Liver (tissue), 9 donors: Measurements from ENCODE around the gene CCNJ. TPM values are rescaled to one million over a fixed set of nuclear protein-coding genes. Genes with fewer than 3 reads are reported as not detected.

Source experiments
- DNase-seq: peaks from one replicate; pipeline ENCODE4 v3.0.0-alpha.2; 2017; ENCODE audit warnings: low spot score
- H3K27ac ChIP-seq, 2 donors: one replicate each; pipeline ENCODE4 v1.7.0; 2013; ENCODE audit warnings: inconsistent platforms in 2 of 2, low read length in 2 of 2, control low read depth in 1 of 2, low read depth in 1 of 2, mild to moderate bottlenecking in 1 of 2
- H3K27me3 ChIP-seq, 4 donors: one replicate each; pipeline versions ENCODE4 v1.6.1 to v1.7.0; 2013; ENCODE audit warnings: low read length in 3 of 4, inconsistent platforms in 1 of 4, mild to moderate bottlenecking in 1 of 4, moderate library complexity in 1 of 4; ENCODE audit not compliant: control insufficient read depth in 4 of 4, insufficient read depth in 4 of 4
- H3K36me3 ChIP-seq, 4 donors: one replicate each; pipeline versions ENCODE4 v1.6.1 to v1.7.0; 2013; ENCODE audit warnings: low read length in 3 of 4, mild to moderate bottlenecking in 3 of 4, low read depth in 1 of 4, moderate library complexity in 1 of 4; ENCODE audit not compliant: control insufficient read depth in 4 of 4, insufficient read depth in 3 of 4
- H3K4me1 ChIP-seq, 4 donors: one replicate each; pipeline versions ENCODE4 v1.6.1 to v1.7.0; 2013; ENCODE audit warnings: low read length in 3 of 4, mild to moderate bottlenecking in 3 of 4, moderate library complexity in 1 of 4; ENCODE audit not compliant: control insufficient read depth in 4 of 4, insufficient read depth in 4 of 4
- H3K4me3 ChIP-seq, 3 donors: one replicate each; pipeline versions ENCODE4 v1.6.1 to v1.7.0; 2013; ENCODE audit warnings: low read length in 3 of 3, control low read depth in 1 of 3, low read depth in 1 of 3, mild to moderate bottlenecking in 1 of 3
- H3K9ac ChIP-seq, 2 donors: one replicate each; pipeline ENCODE4 v1.7.0; 2013; ENCODE audit warnings: low read length in 2 of 2, mild to moderate bottlenecking in 2 of 2, moderate library complexity in 2 of 2, control low read depth in 1 of 2, low read depth in 1 of 2
- H3K9me3 ChIP-seq, 4 donors: one replicate each; pipeline versions ENCODE4 v1.6.1 to v1.7.0; 2013; ENCODE audit warnings: low read length in 3 of 4; ENCODE audit not compliant: control insufficient read depth in 4 of 4
- CTCF ChIP-seq: fragments of 150-350 bp; IDR thresholded peaks from 2 replicates; pipeline ENCODE4 v1.5.1; 2017; ENCODE audit warnings: improper control_type of control experiment, low read depth, low read length; ENCODE audit not compliant: missing input control
- EGR1 ChIP-seq, 2 donors: IDR thresholded peaks; 2 replicates each; pipeline ENCODE4 v1.6.1; 2016 to 2018; ENCODE audit warnings: antibody characterized with exemption in 2 of 2, low read depth in 2 of 2
- FOXA1 ChIP-seq: IDR thresholded peaks from 2 replicates; pipeline ENCODE4 v1.6.1; 2016; ENCODE audit warnings: antibody characterized with exemption
- FOXA2 ChIP-seq: IDR thresholded peaks from 2 replicates; pipeline ENCODE4 v1.6.1; 2016; ENCODE audit warnings: antibody characterized with exemption
- GABPA ChIP-seq, 2 donors: IDR thresholded peaks in 1 of 2; conservative IDR thresholded peaks in 1 of 2; 2 replicates each; pipeline ENCODE4 v1.6.1; 2016; ENCODE audit warnings: antibody characterized with exemption in 2 of 2, mild to moderate bottlenecking in 1 of 2, moderate library complexity in 1 of 2
- HNF4A ChIP-seq, 2 donors: conservative IDR thresholded peaks; 2 replicates each; pipeline ENCODE4 v1.6.1; 2016; ENCODE audit warnings: antibody characterized with exemption in 2 of 2, mild to moderate bottlenecking in 2 of 2
- HNF4G ChIP-seq: IDR thresholded peaks from 2 replicates; pipeline ENCODE4 v1.6.1; 2016; ENCODE audit warnings: antibody characterized with exemption
- MAX ChIP-seq: IDR thresholded peaks from 2 replicates; pipeline ENCODE4 v1.6.1; 2016; ENCODE audit warnings: antibody characterized with exemption
- NR2F2 ChIP-seq: IDR thresholded peaks from 2 replicates; pipeline ENCODE4 v1.6.1; 2016; ENCODE audit warnings: antibody characterized with exemption
- RAD21 ChIP-seq, 2 donors: IDR thresholded peaks; 2 replicates each; pipeline ENCODE4 v1.6.1; 2016; ENCODE audit warnings: antibody characterized with exemption in 2 of 2, mild to moderate bottlenecking in 2 of 2
- RXRA ChIP-seq, 2 donors: IDR thresholded peaks; 2 replicates each; pipeline ENCODE4 v1.6.1; 2017 to 2018; ENCODE audit warnings: antibody characterized with exemption in 2 of 2, mild to moderate bottlenecking in 1 of 2
- SP1 ChIP-seq: IDR thresholded peaks from 2 replicates; pipeline ENCODE4 v1.6.1; 2018; ENCODE audit warnings: antibody characterized with exemption, mild to moderate bottlenecking
- TAF1 ChIP-seq: conservative IDR thresholded peaks from 2 replicates; pipeline ENCODE4 v1.6.1; 2016; ENCODE audit warnings: antibody characterized with exemption, mild to moderate bottlenecking
- YY1 ChIP-seq: IDR thresholded peaks from 2 replicates; pipeline ENCODE4 v1.6.1; 2016; ENCODE audit warnings: antibody characterized with exemption, mild to moderate bottlenecking
- WGBS: extraction: QIAGEN DNeasy Blood & Tissue Kit; methylation state at CpG from one replicate; pipeline ENCODE4 v1.1.7; 2013; 5-methylcytosine and 5-hydroxymethylcytosine counted together
- polyA plus RNA-seq, 2 donors: library from polyadenylated mRNA; stranded (reverse) in 1 of 2; unstranded in 1 of 2; fragments of 200-250 nt in 1 of 2; fragments of >200 nt in 1 of 2; fragmentation: Nextera tagmentation in 1 of 2; extraction: Ambion mirVana in 1 of 2; gene quantifications; one replicate each; pipeline versions ENCODE4 v1.2.1 to v1.2.3, GENCODE V29; 2013 to 2015
- total RNA-seq, 2 donors: library from RNA; depleted of rRNA; stranded (reverse); fragments of >200 nt; gene quantifications; one replicate each; pipeline ENCODE4 v1.2.3, GENCODE V29; 2014
- TF ChIP-seq, protein P1 (sequence below): IDR thresholded peaks from 2 replicates; pipeline ENCODE4 v1.6.1; 2016; ENCODE audit warnings: antibody characterized with exemption
- TF ChIP-seq, protein P2 (sequence below): IDR thresholded peaks from 2 replicates; pipeline ENCODE4 v1.6.1; 2016; ENCODE audit warnings: antibody characterized with exemption
- TF ChIP-seq, protein P3 (sequence below): IDR thresholded peaks from 2 replicates; pipeline ENCODE4 v1.6.1; 2016; ENCODE audit warnings: antibody characterized with exemption, mild to moderate bottlenecking
- donor health status: healthy.
- donor health status: healthy.
- donor health status: healthy.
- donor health status: healthy.
- donor health status: healthy.

CCNJ gene
- total and polyA plus RNA-seq, 4 donors: 0.78 to 6.5 (median 3.2) TPM

- Histone ChIP-seq H3K9me3 (no peaks in the 10 kb centered on the region), H3K9ac (no peak overlapping the region), H3K4me3 (no peak overlapping the region), H3K27me3 (no peaks in the 10 kb centered on the region), H3K36me3 (no peaks in the 10 kb centered on the region), H3K27ac (no peak overlapping the region), H3K4me1 (no peaks in the 10 kb centered on the region)
- no peak for DNase-seq
- TF ChIP-seq, protein P1, sequence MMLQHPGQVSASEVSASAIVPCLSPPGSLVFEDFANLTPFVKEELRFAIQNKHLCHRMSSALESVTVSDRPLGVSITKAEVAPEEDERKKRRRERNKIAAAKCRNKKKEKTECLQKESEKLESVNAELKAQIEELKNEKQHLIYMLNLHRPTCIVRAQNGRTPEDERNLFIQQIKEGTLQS: no peak
- TF ChIP-seq, protein P2, sequence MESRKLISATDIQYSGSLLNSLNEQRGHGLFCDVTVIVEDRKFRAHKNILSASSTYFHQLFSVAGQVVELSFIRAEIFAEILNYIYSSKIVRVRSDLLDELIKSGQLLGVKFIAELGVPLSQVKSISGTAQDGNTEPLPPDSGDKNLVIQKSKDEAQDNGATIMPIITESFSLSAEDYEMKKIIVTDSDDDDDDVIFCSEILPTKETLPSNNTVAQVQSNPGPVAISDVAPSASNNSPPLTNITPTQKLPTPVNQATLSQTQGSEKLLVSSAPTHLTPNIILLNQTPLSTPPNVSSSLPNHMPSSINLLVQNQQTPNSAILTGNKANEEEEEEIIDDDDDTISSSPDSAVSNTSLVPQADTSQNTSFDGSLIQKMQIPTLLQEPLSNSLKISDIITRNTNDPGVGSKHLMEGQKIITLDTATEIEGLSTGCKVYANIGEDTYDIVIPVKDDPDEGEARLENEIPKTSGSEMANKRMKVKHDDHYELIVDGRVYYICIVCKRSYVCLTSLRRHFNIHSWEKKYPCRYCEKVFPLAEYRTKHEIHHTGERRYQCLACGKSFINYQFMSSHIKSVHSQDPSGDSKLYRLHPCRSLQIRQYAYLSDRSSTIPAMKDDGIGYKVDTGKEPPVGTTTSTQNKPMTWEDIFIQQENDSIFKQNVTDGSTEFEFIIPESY: no peak
- TF ChIP-seq SP1 (no peak), RAD21 (IDR thresholded peaks at IDR 0.05) (no peak), FOXA1 (no peak)
Observed at GRCh38 chr10:96023168-96023567, 20.2 kb upstream of the CCNJ start.

- Histone ChIP-seq H3K9ac (no peak overlapping the region), H3K27ac (no peak overlapping the region), H3K27me3 (no peaks in the 10 kb centered on the region), H3K4me3 (no peak overlapping the region), H3K4me1 (no peaks in the 10 kb centered on the region), H3K9me3 (no peaks in the 10 kb centered on the region), H3K36me3 (no peaks in the 10 kb centered on the region)
- WGBS: 91% methylated on average over 3 of the region's 3 CpGs
- no peak for DNase-seq
- TF ChIP-seq TAF1: no peak
- no peak for TF ChIP-seq MAX
- no peak for TF ChIP-seq HNF4A (conservative IDR thresholded peaks at IDR 0.05)
- no peak for TF ChIP-seq FOXA2
- TF ChIP-seq RAD21 (IDR thresholded peaks at IDR 0.05): no peak
- TF ChIP-seq HNF4G: no peak
- TF ChIP-seq GABPA (IDR thresholded peaks at IDR 0.05 in 1 of 2, conservative IDR thresholded peaks at IDR 0.05 in 1 of 2): no peak
- no peak for TF ChIP-seq CTCF
- TF ChIP-seq SP1: no peak
- TF ChIP-seq, protein P1: no peak
- no peak for TF ChIP-seq EGR1 (IDR thresholded peaks at IDR 0.05; ENCODE audit: low read depth in 2 of 2)
- TF ChIP-seq YY1: no peak
- TF ChIP-seq NR2F2: no peak
- TF ChIP-seq, protein P2: no peak
- TF ChIP-seq, protein P3, sequence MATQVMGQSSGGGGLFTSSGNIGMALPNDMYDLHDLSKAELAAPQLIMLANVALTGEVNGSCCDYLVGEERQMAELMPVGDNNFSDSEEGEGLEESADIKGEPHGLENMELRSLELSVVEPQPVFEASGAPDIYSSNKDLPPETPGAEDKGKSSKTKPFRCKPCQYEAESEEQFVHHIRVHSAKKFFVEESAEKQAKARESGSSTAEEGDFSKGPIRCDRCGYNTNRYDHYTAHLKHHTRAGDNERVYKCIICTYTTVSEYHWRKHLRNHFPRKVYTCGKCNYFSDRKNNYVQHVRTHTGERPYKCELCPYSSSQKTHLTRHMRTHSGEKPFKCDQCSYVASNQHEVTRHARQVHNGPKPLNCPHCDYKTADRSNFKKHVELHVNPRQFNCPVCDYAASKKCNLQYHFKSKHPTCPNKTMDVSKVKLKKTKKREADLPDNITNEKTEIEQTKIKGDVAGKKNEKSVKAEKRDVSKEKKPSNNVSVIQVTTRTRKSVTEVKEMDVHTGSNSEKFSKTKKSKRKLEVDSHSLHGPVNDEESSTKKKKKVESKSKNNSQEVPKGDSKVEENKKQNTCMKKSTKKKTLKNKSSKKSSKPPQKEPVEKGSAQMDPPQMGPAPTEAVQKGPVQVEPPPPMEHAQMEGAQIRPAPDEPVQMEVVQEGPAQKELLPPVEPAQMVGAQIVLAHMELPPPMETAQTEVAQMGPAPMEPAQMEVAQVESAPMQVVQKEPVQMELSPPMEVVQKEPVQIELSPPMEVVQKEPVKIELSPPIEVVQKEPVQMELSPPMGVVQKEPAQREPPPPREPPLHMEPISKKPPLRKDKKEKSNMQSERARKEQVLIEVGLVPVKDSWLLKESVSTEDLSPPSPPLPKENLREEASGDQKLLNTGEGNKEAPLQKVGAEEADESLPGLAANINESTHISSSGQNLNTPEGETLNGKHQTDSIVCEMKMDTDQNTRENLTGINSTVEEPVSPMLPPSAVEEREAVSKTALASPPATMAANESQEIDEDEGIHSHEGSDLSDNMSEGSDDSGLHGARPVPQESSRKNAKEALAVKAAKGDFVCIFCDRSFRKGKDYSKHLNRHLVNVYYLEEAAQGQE: no peak
- TF ChIP-seq RXRA (IDR thresholded peaks at IDR 0.05): no peak
- no peak for TF ChIP-seq FOXA1
Observed at GRCh38 chr10:96025566-96025965, 17.8 kb upstream of the CCNJ start.
